CD14-positive monocyte (primary cell): ENCODE data around the gene EXOC2. TPM values are rescaled to one million over a fixed set of nuclear protein-coding genes. Genes with fewer than 3 reads are reported as not detected.
A peak's percentile ranks its signal among the peaks of the same experiment; 100 is the strongest.

Experiments
- DNase-seq, 3 donors: peaks; one replicate each; pipeline ENCODE4 v3.0.0-alpha.2; 2011 to 2022
- H2AFZ ChIP-seq: 2 replicates; pipeline ENCODE4 v1.6.0; 2012; ENCODE audit warnings: mild to moderate bottlenecking, low read depth, low read length, inconsistent platforms; ENCODE audit not compliant: insufficient read depth, poor library complexity, severe bottlenecking
- H3K27ac ChIP-seq, 2 donors: 1 replicate in 1 of 2; 2 replicates in 1 of 2; pipeline ENCODE4 v1.5.1; 2012 to 2013; ENCODE audit warnings: low read length in 2 of 2, control low read depth in 1 of 2, inconsistent platforms in 1 of 2, low read depth in 1 of 2, mild to moderate bottlenecking in 1 of 2
- H3K27me3 ChIP-seq, 2 donors: one replicate each; pipeline versions ENCODE4 v1.6.0 to v1.6.1; 2011 to 2013; ENCODE audit warnings: low read length in 2 of 2; ENCODE audit not compliant: control insufficient read depth in 2 of 2, insufficient read depth in 2 of 2
- H3K36me3 ChIP-seq, 2 donors: replicated peaks in 1 of 2; 1 replicate in 1 of 2; 2 replicates in 1 of 2; pipeline versions ENCODE4 v1.5.1 to v1.6.1; 2012 to 2013; ENCODE audit warnings: low read length in 2 of 2, control low read depth in 1 of 2, inconsistent platforms in 1 of 2, mild to moderate bottlenecking in 1 of 2; ENCODE audit not compliant: insufficient read depth in 2 of 2, control insufficient read depth in 1 of 2
- H3K4me1 ChIP-seq, 2 donors: 1 replicate in 1 of 2; 2 replicates in 1 of 2; pipeline versions ENCODE4 v1.5.1 to v1.6.1; 2012 to 2013; ENCODE audit warnings: low read length in 2 of 2, control low read depth in 1 of 2, inconsistent platforms in 1 of 2, mild to moderate bottlenecking in 1 of 2, moderate library complexity in 1 of 2; ENCODE audit not compliant: insufficient read depth in 2 of 2, control insufficient read depth in 1 of 2
- H3K4me2 ChIP-seq: replicated peaks from 2 replicates; pipeline ENCODE3; 2012; ENCODE audit warnings: low read length, moderate library complexity, mild to moderate bottlenecking; ENCODE audit not compliant: poor library complexity, severe bottlenecking; ENCODE audit errors: extremely low read depth
- H3K4me3 ChIP-seq, 3 experiments: fragments of 200-600 bp in 1 of 3; sonication (generic) in 1 of 3; replicated peaks in 1 of 3; 1 replicate in 2 of 3; 2 replicates in 1 of 3; pipeline ENCODE4 v1.5.1; 2011 to 2013; ENCODE audit warnings: low read length in 3 of 3, mild to moderate bottlenecking in 3 of 3, control low read depth in 2 of 3, low read depth in 2 of 3, inconsistent platforms in 1 of 3, moderate library complexity in 1 of 3
- H3K79me2 ChIP-seq: 2 replicates; pipeline ENCODE4 v1.6.0; 2012; ENCODE audit warnings: mild to moderate bottlenecking, control low read depth, inconsistent platforms, low read length, moderate library complexity; ENCODE audit not compliant: insufficient read depth
- H3K9ac ChIP-seq: 2 replicates; pipeline ENCODE4 v1.6.0; 2017; ENCODE audit warnings: low read length, mild to moderate bottlenecking; ENCODE audit not compliant: insufficient read depth, poor library complexity, severe bottlenecking
- H3K9me3 ChIP-seq, 2 donors: replicated peaks in 1 of 2; 1 replicate in 1 of 2; 2 replicates in 1 of 2; pipeline versions ENCODE4 v1.5.1 to v1.6.1; 2012 to 2013; ENCODE audit warnings: low read length in 2 of 2, control low read depth in 1 of 2; ENCODE audit not compliant: control insufficient read depth in 1 of 2, insufficient read depth in 1 of 2
- H4K20me1 ChIP-seq: 2 replicates; pipeline ENCODE4 v1.6.0; 2012; ENCODE audit warnings: mild to moderate bottlenecking, low read length, control low read depth, moderate library complexity; ENCODE audit not compliant: insufficient read depth
- H3K27ac Mint-ChIP-seq, 7 donors: one replicate each; pipeline ENCODE4 v1.8.0; 2020; ENCODE audit warnings: mild to moderate bottlenecking in 7 of 7, mixed read lengths in 7 of 7, moderate library complexity in 6 of 7, inconsistent platforms in 2 of 7
- H3K27me3 Mint-ChIP-seq, 3 donors: one replicate each; pipeline ENCODE4 v1.8.0; 2021 to 2022; ENCODE audit warnings: low read depth in 3 of 3, mild to moderate bottlenecking in 3 of 3, mixed read lengths in 3 of 3, moderate library complexity in 3 of 3, inconsistent platforms in 1 of 3
- H3K36me3 Mint-ChIP-seq, 2 donors: one replicate each; pipeline ENCODE4 v1.8.0; 2020; ENCODE audit warnings: mixed read lengths in 2 of 2, inconsistent platforms in 1 of 2, mild to moderate bottlenecking in 1 of 2
- H3K4me1 Mint-ChIP-seq: one replicate; pipeline ENCODE4 v1.8.0; 2020; ENCODE audit warnings: mild to moderate bottlenecking, mixed read lengths
- H3K4me3 Mint-ChIP-seq, 2 donors: one replicate each; pipeline ENCODE4 v1.8.0; 2020; ENCODE audit warnings: mild to moderate bottlenecking in 2 of 2, mixed read lengths in 2 of 2, moderate library complexity in 1 of 2
- H3K9me3 Mint-ChIP-seq, 7 donors: one replicate each; pipeline ENCODE4 v1.8.0; 2020 to 2022; ENCODE audit warnings: mixed read lengths in 7 of 7, mild to moderate bottlenecking in 6 of 7, moderate library complexity in 6 of 7, inconsistent platforms in 2 of 7
- CTCF ChIP-seq: fragments of 200-600 bp; IDR thresholded peaks from one replicate; pipeline ENCODE4 v1.8.0; 2022; ENCODE audit warnings: antibody characterized with exemption, mild to moderate bottlenecking
- WGBS: methylation state at CpG from one replicate; pipeline ENCODE4 v1.1.5; 2013; ENCODE audit warnings: missing lambda C conversion rate; ENCODE audit not compliant: insufficient coverage; 5-methylcytosine and 5-hydroxymethylcytosine counted together
- intact Hi-C, 2 donors: fragments of 100-400 bp; cut with micrococcal nuclease; formaldehyde crosslinking; loops; one replicate each; pipeline versions ENCODE4 v1.15.0 to v1.15.1; 2023
- polyA plus RNA-seq, 3 donors: library from polyadenylated mRNA; depleted of rRNA in 1 of 3; unstranded in 2 of 3; stranded (reverse) in 1 of 3; fragments of 300-500 nt in 2 of 3; fragments of >200 nt in 1 of 3; fragmentation: Illumina TruSeq in 2 of 3; gene quantifications; 1 replicate in 2 of 3; 2 replicates in 1 of 3; pipeline ENCODE4 v1.2.3, GENCODE V29; 2012 to 2021

Gene EXOC2
- polyA plus RNA-seq, 3 donors, result 7.5 to 15.5 (median 12.0) TPM

DNA sequence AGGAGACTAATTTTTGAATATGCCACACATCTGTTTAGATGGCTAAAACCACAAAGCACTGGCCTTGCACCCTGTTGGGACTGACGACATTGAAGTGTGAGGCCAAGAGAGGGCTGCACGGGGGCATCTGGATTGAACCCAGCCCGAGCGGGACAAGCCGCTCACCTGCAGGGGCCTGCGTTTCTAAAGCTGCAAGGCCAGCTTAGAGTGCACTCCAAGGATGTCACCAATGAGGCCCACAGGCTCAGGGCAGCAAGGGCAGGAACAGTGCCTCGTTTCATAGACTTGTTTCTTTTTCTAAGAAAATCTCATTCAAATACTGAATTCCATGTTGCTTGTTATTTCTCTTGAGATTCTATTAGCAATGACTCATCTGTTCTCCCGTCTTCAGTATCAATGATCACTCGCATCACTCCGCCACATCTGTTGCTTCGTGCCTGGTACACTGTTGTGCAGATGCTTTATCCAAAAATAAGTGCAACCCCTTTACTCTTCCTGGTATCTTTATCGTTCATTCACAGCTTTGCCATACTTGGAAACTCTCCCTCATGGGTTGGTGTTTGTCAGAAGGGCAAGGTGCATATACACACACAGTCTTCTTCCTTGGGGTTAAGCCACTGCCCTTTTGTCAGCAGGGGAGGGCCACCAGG lies 181.3 kb downstream of the EXOC2 start:
- H3K27me3 Mint-ChIP-seq, result peaks cover 0 to 2% (median 0%) of the 10 kb centered on the region in 3 donors
- no peak overlapping the region for H3K9ac ChIP-seq
- no peaks in the 10 kb centered on the region for H4K20me1 ChIP-seq
- H3K4me1 ChIP-seq, result no peaks in the 10 kb centered on the region
- H3K36me3 ChIP-seq, result peaks cover 0 to 14% of the 10 kb centered on the region in 2 donors
- no peak overlapping the region for H3K4me3 Mint-ChIP-seq
- H3K4me2 ChIP-seq, result no peak overlapping the region
- no peaks in the 10 kb centered on the region for H3K27me3 ChIP-seq
- peaks cover 12 to 15% of the 10 kb centered on the region in 2 donors for H3K36me3 Mint-ChIP-seq
- H3K4me3 ChIP-seq, result no peak overlapping the region
- H3K9me3 Mint-ChIP-seq, result peaks cover 0 to 1% (median 0%) of the 10 kb centered on the region in 7 donors
- H3K79me2 ChIP-seq, result no peaks in the 10 kb centered on the region
- 97% methylated on average over 11 of the region's 12 CpGs for WGBS
- no peak overlapping the region for H3K27ac ChIP-seq
- intact Hi-C loops, result no loop called here
- H3K9me3 ChIP-seq, result no peaks in the 10 kb centered on the region
- no peaks in the 10 kb centered on the region for H3K4me1 Mint-ChIP-seq
- H2AFZ ChIP-seq, result no peak overlapping the region
- DNase-seq, result no peak
- peak overlapping the region in 1 of 7 donors; percentile 5 for H3K27ac Mint-ChIP-seq
- TF ChIP-seq CTCF, result no peak

GRCh38 chr6:509676-510075 lies 183.3 kb downstream of the EXOC2 start:
- Histone ChIP-seq H3K36me3 (peaks cover 0 to 14% of the 10 kb centered on the region in 2 donors), H3K9me3 (no peaks in the 10 kb centered on the region), H3K4me2 (no peak overlapping the region), H3K9ac (no peak overlapping the region), H3K4me1 (no peaks in the 10 kb centered on the region), H3K4me3 (no peak overlapping the region), H3K79me2 (no peaks in the 10 kb centered on the region), H3K27ac (no peak overlapping the region), H2AFZ (no peak overlapping the region), H3K27me3 (no peaks in the 10 kb centered on the region), H4K20me1 (no peaks in the 10 kb centered on the region)
- WGBS, result no CpG with 5 or more reads among the region's 4 CpGs
- Mint-ChIP-seq H3K9me3 (peaks cover 0 to 1% (median 0%) of the 10 kb centered on the region in 7 donors), H3K4me3 (no peak overlapping the region), H3K36me3 (peaks cover 15 to 17% of the 10 kb centered on the region in 2 donors), H3K4me1 (no peaks in the 10 kb centered on the region), H3K27ac (no peak overlapping the region), H3K27me3 (no peaks in the 10 kb centered on the region)
- no peak for DNase-seq
- intact Hi-C loops, result no loop called here
- TF ChIP-seq CTCF, result no peak
